Neural cell (in vitro differentiated cells): ENCODE measurements around the gene RHBDD3.

ENCODE experiments used
- CTCF ChIP-seq: fragments of 450-650 bp; IDR thresholded peaks from 2 replicates; pipeline ENCODE4 v1.5.1; 2014; ENCODE audit warnings: antibody characterized with exemption, mild to moderate bottlenecking, moderate library complexity; ENCODE audit not compliant: poor library complexity, severe bottlenecking
- EP300 ChIP-seq: fragments of 450-650 bp; conservative IDR thresholded peaks from 2 replicates; pipeline ENCODE4 v1.6.1; 2014; ENCODE audit warnings: antibody characterized with exemption, mild to moderate bottlenecking, moderate library complexity; ENCODE audit not compliant: poor library complexity, severe bottlenecking
- EZH2 ChIP-seq: fragments of 200-600, 300-800 bp; shearing (Covaris generic), sonication (generic); IDR thresholded peaks from 2 replicates; pipeline ENCODE4 v1.6.1; 2014; ENCODE audit warnings: antibody characterized with exemption, low read length, borderline replicate concordance, mild to moderate bottlenecking; ENCODE audit not compliant: insufficient read depth, poor library complexity, severe bottlenecking
- MXI1 ChIP-seq: fragments of 450-650 bp; conservative IDR thresholded peaks from 2 replicates; pipeline ENCODE4 v1.6.1; 2014; ENCODE audit warnings: antibody characterized with exemption, mild to moderate bottlenecking; ENCODE audit not compliant: poor library complexity, severe bottlenecking
- POLR2AphosphoS5 ChIP-seq: IDR thresholded peaks from 2 replicates; pipeline ENCODE4 v1.6.1; 2012

GRCh38 chr22:29244785-29245625 is 22.8 kb downstream of the RHBDD3 start:
- TF ChIP-seq CTCF (no peak), EP300 (no peak), EZH2 (no peak), MXI1 (peak; percentile 16), POLR2AphosphoS5 (no peak)
